Measurements from ENCODE around the gene ZNF821. TPM values are rescaled to one million over a fixed set of nuclear protein-coding genes. Genes with fewer than 3 reads are reported as not detected.

The ZNF821 gene
- total RNA-seq, 2 donors from 2014 or later = 6.3 to 10.1 TPM

DNA sequence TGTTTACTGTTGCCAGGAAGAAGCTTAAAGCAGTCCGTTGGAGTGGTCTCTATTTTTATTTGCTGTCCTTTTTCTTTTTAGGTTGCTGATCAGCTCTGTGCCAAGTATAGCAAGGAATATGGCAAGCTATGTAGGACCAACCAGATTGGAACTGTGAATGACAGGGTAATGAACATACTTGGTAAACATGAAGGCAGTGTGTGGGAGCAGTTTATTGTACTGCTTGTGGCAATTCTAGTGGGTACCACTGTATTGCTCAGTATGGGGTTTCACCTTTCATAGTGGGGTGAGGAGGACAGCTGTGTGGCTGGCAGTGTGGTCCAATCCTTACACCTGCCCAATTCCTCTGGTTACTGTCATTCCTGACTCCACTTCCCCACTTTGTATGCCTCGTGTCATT is 36.7 kb upstream of the ZNF821 start:
- Histone ChIP-seq H3K9me3 (no peaks in the 10 kb centered on the region), H3K9ac (ENCODE audit: low read depth in 2 of 2, low read length in 2 of 2) (no peak overlapping the region), H3K36me3 (peaks cover 59% of the 10 kb centered on the region), H3K27me3 (no peaks in the 10 kb centered on the region), H3K4me1 (no peaks in the 10 kb centered on the region), H3K27ac (no peak overlapping the region), H3K4me3 (no peak overlapping the region)
- intact Hi-C loops (cut with DNase I) = no loop called here
- TF ChIP-seq, protein P1, sequence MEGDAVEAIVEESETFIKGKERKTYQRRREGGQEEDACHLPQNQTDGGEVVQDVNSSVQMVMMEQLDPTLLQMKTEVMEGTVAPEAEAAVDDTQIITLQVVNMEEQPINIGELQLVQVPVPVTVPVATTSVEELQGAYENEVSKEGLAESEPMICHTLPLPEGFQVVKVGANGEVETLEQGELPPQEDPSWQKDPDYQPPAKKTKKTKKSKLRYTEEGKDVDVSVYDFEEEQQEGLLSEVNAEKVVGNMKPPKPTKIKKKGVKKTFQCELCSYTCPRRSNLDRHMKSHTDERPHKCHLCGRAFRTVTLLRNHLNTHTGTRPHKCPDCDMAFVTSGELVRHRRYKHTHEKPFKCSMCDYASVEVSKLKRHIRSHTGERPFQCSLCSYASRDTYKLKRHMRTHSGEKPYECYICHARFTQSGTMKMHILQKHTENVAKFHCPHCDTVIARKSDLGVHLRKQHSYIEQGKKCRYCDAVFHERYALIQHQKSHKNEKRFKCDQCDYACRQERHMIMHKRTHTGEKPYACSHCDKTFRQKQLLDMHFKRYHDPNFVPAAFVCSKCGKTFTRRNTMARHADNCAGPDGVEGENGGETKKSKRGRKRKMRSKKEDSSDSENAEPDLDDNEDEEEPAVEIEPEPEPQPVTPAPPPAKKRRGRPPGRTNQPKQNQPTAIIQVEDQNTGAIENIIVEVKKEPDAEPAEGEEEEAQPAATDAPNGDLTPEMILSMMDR (IDR thresholded peaks at IDR 0.05) = no peak
- no peak for DNase-seq

DNA sequence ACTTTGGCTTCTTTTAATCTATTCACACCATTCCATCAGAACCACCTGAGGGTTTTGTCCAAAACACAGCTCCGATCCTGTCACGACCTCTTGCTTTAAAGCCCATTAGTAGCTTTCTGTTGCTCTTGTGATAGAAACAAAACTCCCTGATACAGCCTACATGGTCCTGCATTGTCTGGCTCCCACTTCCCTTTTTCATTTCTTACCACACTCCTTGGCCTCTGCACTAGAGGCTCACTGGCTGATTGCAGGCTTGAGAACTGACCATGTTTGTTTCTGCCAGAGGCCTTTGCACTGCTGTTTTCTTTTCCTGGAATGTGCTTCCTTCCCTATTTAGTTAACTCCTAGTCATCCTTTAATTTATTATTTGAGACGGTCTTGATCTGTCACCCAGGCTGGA is 35.1 kb upstream of the ZNF821 start:
- no peak overlapping the region for H3K4me3 ChIP-seq
- no peak overlapping the region for H3K27ac ChIP-seq
- H3K36me3 ChIP-seq = peaks cover 51% of the 10 kb centered on the region
- H3K9ac ChIP-seq (ENCODE audit: low read depth in 2 of 2, low read length in 2 of 2) = no peak overlapping the region
- DNase-seq = no peak
- no peaks in the 10 kb centered on the region for H3K27me3 ChIP-seq
- no peaks in the 10 kb centered on the region for H3K4me1 ChIP-seq
- no peaks in the 10 kb centered on the region for H3K9me3 ChIP-seq
- TF ChIP-seq, protein P1 (IDR thresholded peaks at IDR 0.05) = no peak
- intact Hi-C loops (cut with DNase I) = no loop called here

DNA sequence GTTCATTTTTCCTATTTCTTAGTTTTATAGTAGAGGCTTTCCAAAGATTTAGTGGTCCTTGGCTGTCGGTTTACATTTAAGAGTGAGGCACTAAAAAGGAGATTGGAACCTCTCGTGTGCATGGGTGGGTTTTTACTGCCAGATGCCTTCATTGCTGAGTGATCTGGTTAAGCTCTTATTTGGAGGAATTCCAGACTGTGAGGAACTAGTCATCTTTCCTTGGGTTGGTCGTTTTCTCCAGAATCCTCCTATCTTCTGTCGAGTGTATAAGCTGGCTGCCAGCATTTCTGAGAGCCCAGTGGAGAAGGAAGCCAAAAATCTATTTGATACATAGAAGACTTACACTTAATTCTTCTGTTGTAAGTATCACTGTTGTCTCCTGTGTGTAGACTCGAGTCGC is 33.9 kb upstream of the ZNF821 start:
- peaks cover 41% of the 10 kb centered on the region for H3K36me3 ChIP-seq
- no peak overlapping the region for H3K27ac ChIP-seq

DNA sequence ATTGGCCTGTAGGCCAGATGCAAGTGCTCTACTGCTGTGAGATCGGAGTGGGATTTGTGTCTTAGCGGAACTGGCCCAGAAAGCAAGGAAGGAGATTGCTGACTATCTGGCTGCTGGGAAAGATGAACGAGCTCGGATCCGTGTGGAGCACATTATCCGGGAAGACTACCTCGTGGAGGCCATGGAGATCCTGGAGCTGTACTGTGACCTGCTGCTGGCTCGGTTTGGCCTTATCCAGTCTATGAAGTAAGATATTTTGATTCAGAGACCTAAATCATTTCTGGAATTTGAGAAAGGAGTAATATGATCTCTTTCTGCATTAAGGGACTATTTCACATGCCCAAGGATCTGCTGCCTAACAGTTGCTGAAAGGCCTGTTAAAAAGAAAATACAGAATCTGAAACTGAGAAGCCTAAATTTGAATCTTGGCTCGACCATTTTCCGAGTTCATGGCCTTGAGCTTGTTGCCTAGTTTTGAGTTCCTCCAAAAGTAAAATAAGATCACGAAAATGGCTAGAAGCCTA is 32.5 kb upstream of the ZNF821 start:
- peaks cover 27% of the 10 kb centered on the region for H3K36me3 ChIP-seq
- H3K4me1 ChIP-seq = no peaks in the 10 kb centered on the region
- H3K9ac ChIP-seq (ENCODE audit: low read depth in 2 of 2, low read length in 2 of 2) = no peak overlapping the region
- no peaks in the 10 kb centered on the region for H3K9me3 ChIP-seq
- TF ChIP-seq, protein P1 (IDR thresholded peaks at IDR 0.05) = no peak
- no peak for DNase-seq
- H3K27ac ChIP-seq = no peak overlapping the region
- no peaks in the 10 kb centered on the region for H3K27me3 ChIP-seq
- H3K4me3 ChIP-seq = no peak overlapping the region
- intact Hi-C loops (cut with DNase I) = no loop called here

More for the DNA sequence above, 33.9 kb upstream of the ZNF821 start:
- Histone ChIP-seq H3K4me3 (no peak overlapping the region), H3K4me1 (no peaks in the 10 kb centered on the region), H3K9ac (ENCODE audit: low read depth in 2 of 2, low read length in 2 of 2) (no peak overlapping the region), H3K27me3 (no peaks in the 10 kb centered on the region), H3K9me3 (no peaks in the 10 kb centered on the region)
- intact Hi-C loops (cut with DNase I) = no loop called here
- DNase-seq = no peak
- TF ChIP-seq, protein P1 (IDR thresholded peaks at IDR 0.05) = no peak

DNA sequence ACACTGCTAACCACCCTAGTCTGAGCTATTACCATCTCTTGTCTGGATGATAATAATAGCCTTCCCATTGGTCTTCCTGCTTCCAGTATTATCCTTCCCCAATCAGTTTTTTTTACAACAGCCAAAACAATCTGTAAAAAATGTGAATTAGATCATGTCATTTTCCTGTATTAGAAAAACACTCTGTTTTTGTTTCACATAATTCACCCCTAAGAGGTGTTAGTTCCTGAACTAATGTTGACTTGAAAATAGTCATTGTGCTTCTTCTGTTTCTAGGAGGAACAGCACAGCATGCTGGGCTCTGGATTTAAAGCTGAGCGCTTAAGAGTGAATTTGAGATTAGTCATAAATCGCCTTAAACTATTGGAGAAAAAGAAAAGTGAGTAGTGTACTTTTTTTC is 31.4 kb upstream of the ZNF821 start:
- intact Hi-C loops (cut with DNase I) = no loop called here
- Histone ChIP-seq H3K4me3 (no peak overlapping the region), H3K9ac (ENCODE audit: low read depth in 2 of 2, low read length in 2 of 2) (no peak overlapping the region), H3K9me3 (no peaks in the 10 kb centered on the region), H3K4me1 (no peaks in the 10 kb centered on the region), H3K36me3 (peaks cover 19% of the 10 kb centered on the region), H3K27ac (no peak overlapping the region), H3K27me3 (no peaks in the 10 kb centered on the region)
- TF ChIP-seq, protein P1 (IDR thresholded peaks at IDR 0.05) = no peak
- DNase-seq = no peak
